Spinal cord (tissue), 10 donors: ENCODE data around the gene TGM3. TPM values are rescaled to one million over a fixed set of nuclear protein-coding genes. Genes with fewer than 3 reads are reported as not detected.

ENCODE experiments used
- DNase-seq, 6 donors: peaks; one replicate each; pipeline versions ENCODE4 v3.0.0 to v3.0.0-alpha.2; 2013 to 2015; ENCODE audit warnings: low spot score in 6 of 6, low read depth in 4 of 6
- H3K27ac ChIP-seq: one replicate; pipeline ENCODE4 v1.5.1; 2013; ENCODE audit warnings: low read depth, low read length, control low read depth
- H3K27me3 ChIP-seq: one replicate; pipeline ENCODE4 v1.6.1; 2013; ENCODE audit warnings: low read length; ENCODE audit not compliant: control insufficient read depth, insufficient read depth
- H3K36me3 ChIP-seq: one replicate; pipeline ENCODE4 v1.6.1; 2013; ENCODE audit warnings: low read length; ENCODE audit not compliant: control insufficient read depth, insufficient read depth
- H3K4me1 ChIP-seq: one replicate; pipeline ENCODE4 v1.6.1; 2013; ENCODE audit warnings: low read length; ENCODE audit not compliant: control insufficient read depth, insufficient read depth
- H3K4me3 ChIP-seq: one replicate; pipeline ENCODE4 v1.5.1; 2013; ENCODE audit warnings: low read depth, low read length, control low read depth
- H3K9me3 ChIP-seq: one replicate; pipeline ENCODE4 v1.6.1; 2013; ENCODE audit warnings: low read length; ENCODE audit not compliant: control insufficient read depth, insufficient read depth
- WGBS: methylation state at CpG from one replicate; pipeline ENCODE4 v1.1.5; 2013; ENCODE audit warnings: missing lambda C conversion rate; ENCODE audit not compliant: insufficient coverage; 5-methylcytosine and 5-hydroxymethylcytosine counted together
- polyA plus RNA-seq, 2 donors: library from polyadenylated mRNA; unstranded; fragments of 120-200 nt; gene quantifications; one replicate each; pipeline ENCODE4 v1.2.1, GENCODE V29; 2013; ENCODE audit not compliant: insufficient read length in 2 of 2
- total RNA-seq, 2 donors: library from RNA; depleted of rRNA in 1 of 2; stranded (reverse); fragments of 120-200 nt in 1 of 2; fragments of >200 nt in 1 of 2; gene quantifications; one replicate each; pipeline versions ENCODE4 v1.2.3 to v1.2.4, GENCODE V29; 2013 to 2014
- donor health status: healthy.

The TGM3 gene
- total and polyA plus RNA-seq, 4 donors = 0.39 to 1.3 (median 0.39) TPM

GRCh38 chr20:2315440-2315778, 19.6 kb downstream of the TGM3 start:
- Histone ChIP-seq H3K36me3 (no peaks in the 10 kb centered on the region), H3K4me1 (no peaks in the 10 kb centered on the region), H3K27me3 (no peaks in the 10 kb centered on the region), H3K27ac (no peak overlapping the region), H3K9me3 (no peaks in the 10 kb centered on the region), H3K4me3 (no peak overlapping the region)
- 60% methylated on average over 1 of the region's 1 CpG for WGBS
- DNase-seq = no peak

- Histone ChIP-seq H3K4me1 (peaks cover 3% of the 10 kb centered on the region), H3K27ac (no peak overlapping the region), H3K9me3 (no peaks in the 10 kb centered on the region), H3K36me3 (no peaks in the 10 kb centered on the region), H3K27me3 (no peaks in the 10 kb centered on the region), H3K4me3 (no peak overlapping the region)
- 90% methylated on average over 10 of the region's 14 CpGs for WGBS
- DNase-seq = no peak
Measured at GRCh38 chr20:2316847-2317495, 21.2 kb downstream of the TGM3 start.

- 42% methylated on average over 4 of the region's 6 CpGs for WGBS
- H3K27me3 ChIP-seq = no peaks in the 10 kb centered on the region
- H3K9me3 ChIP-seq = no peaks in the 10 kb centered on the region
- H3K27ac ChIP-seq = no peak overlapping the region
- no peak overlapping the region for H3K4me3 ChIP-seq
- peak in 1 of 6 donors; percentile 58 for DNase-seq
- no peaks in the 10 kb centered on the region for H3K36me3 ChIP-seq
- peaks cover 3% of the 10 kb centered on the region for H3K4me1 ChIP-seq
Measured at GRCh38 chr20:2320813-2321658, 25.2 kb downstream of the TGM3 start.

GRCh38 chr20:2323051-2323450, 27.2 kb downstream of the TGM3 start:
- Histone ChIP-seq H3K27ac (no peak overlapping the region), H3K4me1 (peaks cover 3% of the 10 kb centered on the region), H3K9me3 (no peaks in the 10 kb centered on the region), H3K36me3 (no peaks in the 10 kb centered on the region), H3K4me3 (no peak overlapping the region), H3K27me3 (no peaks in the 10 kb centered on the region)
- WGBS = 100% methylated on average over 1 of the region's 2 CpGs
- DNase-seq = no peak

- Histone ChIP-seq H3K4me1 (no peaks in the 10 kb centered on the region), H3K9me3 (no peaks in the 10 kb centered on the region), H3K4me3 (no peak overlapping the region), H3K27me3 (no peaks in the 10 kb centered on the region), H3K36me3 (no peaks in the 10 kb centered on the region), H3K27ac (no peak overlapping the region)
- DNase-seq = no peak
- WGBS = 88% methylated on average over 2 of the region's 2 CpGs
Measured at GRCh38 chr20:2326046-2326445, 30.2 kb downstream of the TGM3 start.

GRCh38 chr20:2327620-2328555, 32.1 kb downstream of the TGM3 start:
- no peak overlapping the region for H3K27ac ChIP-seq
- no peaks in the 10 kb centered on the region for H3K9me3 ChIP-seq
- DNase-seq = no peak
- H3K27me3 ChIP-seq = no peaks in the 10 kb centered on the region
- no peaks in the 10 kb centered on the region for H3K36me3 ChIP-seq
- no peaks in the 10 kb centered on the region for H3K4me1 ChIP-seq
- no peak overlapping the region for H3K4me3 ChIP-seq
- WGBS = 91% methylated on average over 29 of the region's 30 CpGs

GRCh38 chr20:2329286-2329685, 33.5 kb downstream of the TGM3 start:
- Histone ChIP-seq H3K4me1 (no peaks in the 10 kb centered on the region), H3K36me3 (no peaks in the 10 kb centered on the region), H3K27me3 (no peaks in the 10 kb centered on the region), H3K27ac (no peak overlapping the region), H3K9me3 (no peaks in the 10 kb centered on the region), H3K4me3 (no peak overlapping the region)
- DNase-seq = no peak
- 93% methylated on average over 4 of the region's 5 CpGs for WGBS

GRCh38 chr20:2330090-2330695, 34.4 kb downstream of the TGM3 start:
- H3K27me3 ChIP-seq = no peaks in the 10 kb centered on the region
- H3K9me3 ChIP-seq = no peaks in the 10 kb centered on the region
- no peak for DNase-seq
- H3K27ac ChIP-seq = no peak overlapping the region
- H3K36me3 ChIP-seq = no peaks in the 10 kb centered on the region
- 54% methylated on average over 2 of the region's 3 CpGs for WGBS
- H3K4me3 ChIP-seq = no peak overlapping the region
- peaks cover 4% of the 10 kb centered on the region for H3K4me1 ChIP-seq

- Histone ChIP-seq H3K4me3 (no peak overlapping the region), H3K27ac (no peak overlapping the region), H3K36me3 (no peaks in the 10 kb centered on the region), H3K4me1 (peaks cover 8% of the 10 kb centered on the region), H3K27me3 (no peaks in the 10 kb centered on the region), H3K9me3 (no peaks in the 10 kb centered on the region)
- WGBS = 94% methylated on average over 4 of the region's 5 CpGs
- no peak for DNase-seq
Measured at GRCh38 chr20:2331106-2331505, 35.3 kb downstream of the TGM3 start.
